ENCODE measurements around the gene RARRES1.

Gene RARRES1
- total RNA-seq, result 0 reads per million in 2 donors

- DNase-seq, result peak in 3 of 5 experiments; percentile 6 to 64 (median 14)
Observed at GRCh38 chr3:158731938-158732855, at the start of gene RARRES1. Gene RARRES1 (minus strand): TSS chr3:158732457. CDS start chr3:158732415, 42 bp downstream.

GRCh38 chr3:158781849-158782248 lies 49.6 kb upstream of the RARRES1 start:
- DNase-seq, result no peak

GRCh38 chr3:158781191-158781590 lies 48.9 kb upstream of the RARRES1 start:
- no peak for DNase-seq

GRCh38 chr3:158780766-158781165 lies 48.5 kb upstream of the RARRES1 start:
- no peak for DNase-seq

- DNase-seq, result no peak
Observed at GRCh38 chr3:158777161-158777873, 45.1 kb upstream of the RARRES1 start.

- no peak for DNase-seq
Observed at GRCh38 chr3:158776531-158776930, 44.3 kb upstream of the RARRES1 start.

GRCh38 chr3:158775426-158776410 lies 43.5 kb upstream of the RARRES1 start:
- DNase-seq, result peak in 1 of 5 experiments; percentile 42

GRCh38 chr3:158774965-158775364 lies 42.7 kb upstream of the RARRES1 start:
- DNase-seq, result no peak

GRCh38 chr3:158773845-158774830 lies 41.9 kb upstream of the RARRES1 start:
- no peak for DNase-seq

GRCh38 chr3:158773166-158773565 lies 40.9 kb upstream of the RARRES1 start:
- no peak for DNase-seq

GRCh38 chr3:158771982-158772381 lies 39.7 kb upstream of the RARRES1 start:
- DNase-seq, result peak in 1 of 5 experiments; percentile 38

GRCh38 chr3:158771577-158771976 lies 39.3 kb upstream of the RARRES1 start:
- no peak for DNase-seq

GRCh38 chr3:158770741-158771350 lies 38.6 kb upstream of the RARRES1 start:
- no peak for DNase-seq

- DNase-seq, result peak in 1 of 5 experiments; percentile 31
Observed at GRCh38 chr3:158769952-158770740, 37.9 kb upstream of the RARRES1 start.

GRCh38 chr3:158769549-158769948 lies 37.3 kb upstream of the RARRES1 start:
- no peak for DNase-seq

GRCh38 chr3:158768881-158769543 lies 36.8 kb upstream of the RARRES1 start:
- DNase-seq, result no peak

GRCh38 chr3:158768361-158768787 lies 36.1 kb upstream of the RARRES1 start:
- DNase-seq, result no peak

- no peak for DNase-seq
Observed at GRCh38 chr3:158766364-158766763, 34.1 kb upstream of the RARRES1 start.
